Measurements from ENCODE around the gene CADPS2. TPM values are rescaled to one million over a fixed set of nuclear protein-coding genes. Genes with fewer than 3 reads are reported as not detected.

Gene CADPS2
- total RNA-seq, 1 donor from 2014 or later: 27.8 TPM

DNA sequence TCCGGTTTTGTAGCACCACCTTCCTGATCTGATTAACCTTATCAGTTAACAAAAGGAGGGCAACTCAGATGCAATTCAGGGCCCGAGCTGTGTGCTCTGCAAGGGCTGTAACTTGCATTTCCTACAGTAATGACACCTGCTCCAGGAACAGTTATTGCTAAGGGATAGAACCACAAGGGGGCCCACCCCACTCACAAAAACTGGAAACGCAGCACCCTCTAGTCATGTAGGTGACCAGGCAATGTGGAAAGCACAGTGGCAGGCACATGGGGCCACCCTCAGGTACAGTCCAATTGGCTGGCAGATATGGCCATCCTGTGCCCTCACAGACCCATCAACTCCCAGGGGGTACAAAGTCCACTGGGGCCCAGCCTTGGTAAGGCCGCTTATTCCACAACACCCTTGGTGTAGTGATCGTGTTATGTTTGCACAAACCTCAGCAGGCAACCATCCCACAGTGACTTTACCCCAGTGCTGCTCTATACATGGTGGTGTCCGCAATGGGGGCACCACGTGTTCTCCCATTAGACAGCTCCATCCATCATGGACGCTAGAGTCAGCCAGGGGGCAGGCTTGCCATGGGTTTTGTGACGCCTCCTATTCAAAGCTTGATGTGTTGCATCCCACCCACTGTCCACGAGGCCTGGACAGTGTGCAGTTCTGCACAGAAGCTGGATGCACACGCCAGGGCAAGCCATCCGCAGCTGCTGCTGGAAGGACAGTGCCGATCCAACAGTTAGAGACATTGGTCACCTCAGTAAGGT, 196.7 kb downstream of the CADPS2 start:
- peak; percentile 11 for TF ChIP-seq CTCF (IDR thresholded peaks at IDR 0.05; ENCODE audit: unreplicated experiment)
- Mint-ChIP-seq H3K27ac (ENCODE audit: unreplicated experiment) (no peak overlapping the region), H3K4me1 (ENCODE audit: unreplicated experiment) (peaks cover 3% of the 10 kb centered on the region), H3K36me3 (ENCODE audit: low read depth, unreplicated experiment) (peaks cover 7% of the 10 kb centered on the region), H3K9me3 (ENCODE audit: unreplicated experiment) (no peaks in the 10 kb centered on the region), H3K4me3 (ENCODE audit: unreplicated experiment) (no peak overlapping the region), H3K27me3 (ENCODE audit: unreplicated experiment) (peaks cover 1% of the 10 kb centered on the region)
- no peak for DNase-seq (ENCODE audit: low spot score)

DNA sequence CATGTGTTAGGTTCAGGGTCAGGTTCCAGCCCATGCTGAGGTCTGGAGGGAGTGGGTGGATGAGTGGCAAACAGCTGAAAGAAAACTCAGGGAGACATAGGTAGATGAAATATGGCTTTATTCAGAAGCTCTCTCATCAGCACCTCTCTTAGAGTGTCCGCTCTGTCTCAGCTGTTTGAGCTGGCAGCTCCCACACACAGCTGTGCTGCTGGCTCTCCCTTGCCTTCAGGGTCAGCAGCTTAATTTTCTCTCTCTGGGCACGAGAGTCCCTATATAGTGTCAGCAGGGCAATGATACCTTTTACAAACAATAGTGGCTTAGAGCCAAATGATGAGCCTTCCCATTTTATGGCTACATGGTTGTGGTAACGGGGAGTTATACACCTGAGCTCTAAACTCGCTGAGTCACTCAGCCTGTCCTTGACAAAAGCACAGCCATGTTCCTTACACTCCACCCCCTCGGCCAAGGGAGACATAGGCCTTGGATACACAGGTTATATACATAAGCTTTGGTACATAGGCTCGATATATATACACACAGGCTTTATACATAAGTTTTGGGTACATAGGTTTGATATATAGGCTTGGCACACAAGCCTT, 197.8 kb downstream of the CADPS2 start:
- TF ChIP-seq CTCF (IDR thresholded peaks at IDR 0.05; ENCODE audit: unreplicated experiment): no peak
- no peak overlapping the region for H3K27ac Mint-ChIP-seq (ENCODE audit: unreplicated experiment)

GRCh38 chr7:122686360-122686878, 199.8 kb downstream of the CADPS2 start:
- H3K27ac Mint-ChIP-seq (ENCODE audit: unreplicated experiment): no peak overlapping the region
- no peak for TF ChIP-seq CTCF (IDR thresholded peaks at IDR 0.05; ENCODE audit: unreplicated experiment)
- H3K9me3 Mint-ChIP-seq (ENCODE audit: unreplicated experiment): no peaks in the 10 kb centered on the region
- no peaks in the 10 kb centered on the region for H3K36me3 Mint-ChIP-seq (ENCODE audit: low read depth, unreplicated experiment)
- H3K4me1 Mint-ChIP-seq (ENCODE audit: unreplicated experiment): no peaks in the 10 kb centered on the region
- H3K27me3 Mint-ChIP-seq (ENCODE audit: unreplicated experiment): peaks cover 1% of the 10 kb centered on the region
- no peak for DNase-seq (ENCODE audit: low spot score)
- no peak overlapping the region for H3K4me3 Mint-ChIP-seq (ENCODE audit: unreplicated experiment)

More for the DNA sequence above, 197.8 kb downstream of the CADPS2 start:
- peaks cover 1% of the 10 kb centered on the region for H3K27me3 Mint-ChIP-seq (ENCODE audit: unreplicated experiment)
- H3K36me3 Mint-ChIP-seq (ENCODE audit: low read depth, unreplicated experiment): peaks cover 7% of the 10 kb centered on the region
- H3K4me3 Mint-ChIP-seq (ENCODE audit: unreplicated experiment): no peak overlapping the region
- DNase-seq (ENCODE audit: low spot score): no peak
- H3K9me3 Mint-ChIP-seq (ENCODE audit: unreplicated experiment): no peaks in the 10 kb centered on the region
- peaks cover 3% of the 10 kb centered on the region for H3K4me1 Mint-ChIP-seq (ENCODE audit: unreplicated experiment)

DNA sequence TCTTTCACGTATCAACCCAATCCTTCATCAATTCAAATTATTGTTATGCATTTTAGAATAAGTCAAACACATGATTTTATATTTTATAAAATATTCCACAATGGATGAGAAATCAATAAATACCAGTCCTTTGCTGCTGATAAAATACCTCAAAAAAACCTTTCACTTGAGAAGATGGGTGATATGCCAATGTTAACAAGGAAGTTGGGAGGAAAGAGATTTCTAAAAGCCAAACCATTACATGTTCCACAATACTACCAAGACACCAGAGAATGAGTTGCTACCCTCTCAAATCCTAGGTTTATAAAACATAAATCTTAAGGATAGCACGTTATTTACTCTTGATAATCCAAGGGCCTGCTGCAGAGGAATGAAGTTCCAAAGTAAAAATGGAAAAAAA, 201.8 kb downstream of the CADPS2 start:
- no peak for DNase-seq (ENCODE audit: low spot score)
- Mint-ChIP-seq H3K9me3 (ENCODE audit: unreplicated experiment) (no peaks in the 10 kb centered on the region), H3K4me3 (ENCODE audit: unreplicated experiment) (no peak overlapping the region), H3K4me1 (ENCODE audit: unreplicated experiment) (peaks cover 1% of the 10 kb centered on the region), H3K27me3 (ENCODE audit: unreplicated experiment) (peaks cover 1% of the 10 kb centered on the region), H3K27ac (ENCODE audit: unreplicated experiment) (no peak overlapping the region), H3K36me3 (ENCODE audit: low read depth, unreplicated experiment) (no peaks in the 10 kb centered on the region)
- no peak for TF ChIP-seq CTCF (IDR thresholded peaks at IDR 0.05; ENCODE audit: unreplicated experiment)
